Measurements from ENCODE around the gene PSMD13.
"Not testable (repeated sequence)": the region's sequence is repeated elsewhere in the genome, so short reads cannot be mapped to it uniquely, and the experiment has no call there.

Gene PSMD13

DNA sequence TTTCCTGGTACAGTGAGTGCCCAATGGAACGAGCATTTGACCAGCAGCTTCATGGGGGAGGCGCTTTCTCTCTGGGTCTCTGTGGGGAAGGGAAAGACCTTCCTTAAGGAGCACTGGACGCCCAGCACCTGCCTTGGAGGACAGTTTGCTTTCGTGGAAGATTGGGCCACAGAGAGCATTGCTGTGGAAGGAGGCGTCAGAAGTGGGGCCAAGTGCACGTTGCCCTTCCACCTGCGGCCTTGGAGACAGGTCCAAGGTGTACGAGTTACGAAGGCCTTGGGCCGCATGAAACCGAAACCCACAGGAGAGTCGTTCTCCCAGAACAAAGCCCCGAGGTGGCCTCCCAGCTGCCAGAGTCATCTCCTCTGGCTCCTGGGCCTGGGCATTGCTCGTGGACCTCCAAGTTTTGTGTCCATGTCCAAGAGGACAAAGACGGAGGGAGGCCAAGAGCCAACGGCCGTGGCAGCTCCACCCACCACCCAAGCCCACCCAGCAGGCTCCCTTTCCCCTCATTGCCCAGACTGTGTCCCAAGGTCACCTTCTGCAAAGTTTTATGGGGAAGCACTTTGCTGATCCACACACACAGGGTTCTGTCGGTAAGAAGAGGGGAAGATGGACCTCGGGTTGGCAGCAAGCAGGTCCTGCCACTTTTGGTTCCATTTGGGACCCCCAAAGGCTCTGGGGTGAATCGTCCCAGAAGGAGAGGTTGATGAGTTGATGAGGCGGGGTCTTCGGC, 35.6 kb downstream of the PSMD13 start:
- no peak for DNase-seq (ENCODE audit: low read depth in 2 of 2)

DNA sequence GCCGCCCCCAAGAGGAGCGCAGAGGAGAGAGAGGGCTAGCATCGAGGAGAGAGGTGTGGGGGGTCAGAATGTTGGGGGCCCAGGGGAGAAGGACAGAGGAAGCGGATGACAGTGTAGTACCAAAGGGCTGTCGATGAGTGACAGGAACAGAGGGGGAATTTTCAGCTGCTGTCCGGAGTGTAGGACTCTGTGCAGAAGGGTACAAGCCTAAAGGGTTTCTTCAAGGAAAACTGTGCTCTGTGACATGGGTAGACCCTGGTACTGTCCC, 36.1 kb downstream of the PSMD13 start:
- DNase-seq (ENCODE audit: low read depth in 2 of 2), result no peak

DNA sequence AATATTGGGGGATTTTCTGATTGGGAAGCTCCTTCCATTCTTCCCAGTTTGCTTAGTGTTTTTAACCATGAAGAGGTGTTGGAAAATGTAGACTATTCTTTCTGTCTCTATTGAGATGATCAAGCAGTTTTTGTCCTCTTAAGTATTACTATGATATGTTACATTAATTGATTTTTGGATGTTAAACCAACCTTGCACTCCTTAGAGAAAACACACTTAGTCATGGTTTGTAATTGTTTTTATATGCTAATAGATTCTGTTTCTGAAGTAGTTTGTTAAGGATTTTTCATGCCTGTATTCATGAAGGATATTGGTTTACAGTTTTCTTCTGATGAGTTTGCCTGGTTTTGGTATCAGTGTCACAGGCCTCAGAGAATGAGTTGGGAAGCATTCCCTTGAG, 39.4 kb downstream of the PSMD13 start:
- DNase-seq (ENCODE audit: low read depth in 2 of 2), result no peak

DNA sequence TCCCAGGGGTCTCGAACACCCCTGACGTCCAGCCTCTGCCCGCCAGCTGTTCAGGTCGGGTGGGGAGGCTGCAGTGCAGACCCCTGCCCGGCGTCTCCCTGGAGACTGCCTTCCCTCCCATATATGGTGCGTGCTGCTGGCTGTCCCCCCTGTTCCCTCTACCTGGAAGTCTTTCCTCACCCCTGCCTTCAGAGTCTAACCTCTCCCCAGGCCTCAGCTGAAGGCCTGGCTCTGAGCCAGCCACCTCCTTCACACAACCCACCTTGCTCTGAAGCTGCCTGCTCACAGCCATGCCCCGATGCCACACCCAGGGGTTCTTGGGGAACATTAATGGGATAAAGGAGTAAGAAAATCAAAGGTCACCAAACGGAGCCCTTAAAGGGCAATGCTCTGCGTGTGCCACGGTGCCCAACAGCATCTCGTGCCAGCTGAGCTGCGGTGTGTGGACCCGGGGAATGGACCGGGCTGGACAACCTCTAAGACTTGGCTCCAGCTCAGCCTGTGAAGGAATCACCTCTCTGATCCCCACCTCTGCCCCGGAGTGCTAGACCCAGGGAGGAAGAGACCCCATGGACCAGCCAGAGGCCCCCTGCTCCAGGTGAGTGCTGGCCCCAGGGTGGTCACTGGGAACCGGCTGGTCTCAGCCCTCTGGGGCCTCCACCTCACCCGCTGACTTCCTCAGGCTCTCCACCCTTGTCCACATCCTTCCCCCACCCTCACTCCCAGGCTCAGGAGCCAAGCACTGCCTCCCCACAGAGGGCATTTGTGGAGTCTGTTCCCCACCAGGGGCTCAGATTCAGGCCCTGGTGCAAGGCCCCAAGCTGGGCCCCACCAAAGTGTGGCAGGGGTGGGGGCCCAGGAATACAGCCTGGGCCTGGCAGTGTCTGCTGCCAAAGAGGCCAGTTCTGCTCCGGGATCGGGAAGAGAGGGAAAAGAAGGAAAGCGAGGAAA, 41.5 kb downstream of the PSMD13 start, which contains the start of gene NLRP6:
Gene NLRP6, plus strand, starts transcription at position 407 of the 951 bp plus-strand sequence. Its CDS starts 163 bp downstream, at position 570.
- DNase-seq (ENCODE audit: low read depth in 2 of 2), result no peak

DNA sequence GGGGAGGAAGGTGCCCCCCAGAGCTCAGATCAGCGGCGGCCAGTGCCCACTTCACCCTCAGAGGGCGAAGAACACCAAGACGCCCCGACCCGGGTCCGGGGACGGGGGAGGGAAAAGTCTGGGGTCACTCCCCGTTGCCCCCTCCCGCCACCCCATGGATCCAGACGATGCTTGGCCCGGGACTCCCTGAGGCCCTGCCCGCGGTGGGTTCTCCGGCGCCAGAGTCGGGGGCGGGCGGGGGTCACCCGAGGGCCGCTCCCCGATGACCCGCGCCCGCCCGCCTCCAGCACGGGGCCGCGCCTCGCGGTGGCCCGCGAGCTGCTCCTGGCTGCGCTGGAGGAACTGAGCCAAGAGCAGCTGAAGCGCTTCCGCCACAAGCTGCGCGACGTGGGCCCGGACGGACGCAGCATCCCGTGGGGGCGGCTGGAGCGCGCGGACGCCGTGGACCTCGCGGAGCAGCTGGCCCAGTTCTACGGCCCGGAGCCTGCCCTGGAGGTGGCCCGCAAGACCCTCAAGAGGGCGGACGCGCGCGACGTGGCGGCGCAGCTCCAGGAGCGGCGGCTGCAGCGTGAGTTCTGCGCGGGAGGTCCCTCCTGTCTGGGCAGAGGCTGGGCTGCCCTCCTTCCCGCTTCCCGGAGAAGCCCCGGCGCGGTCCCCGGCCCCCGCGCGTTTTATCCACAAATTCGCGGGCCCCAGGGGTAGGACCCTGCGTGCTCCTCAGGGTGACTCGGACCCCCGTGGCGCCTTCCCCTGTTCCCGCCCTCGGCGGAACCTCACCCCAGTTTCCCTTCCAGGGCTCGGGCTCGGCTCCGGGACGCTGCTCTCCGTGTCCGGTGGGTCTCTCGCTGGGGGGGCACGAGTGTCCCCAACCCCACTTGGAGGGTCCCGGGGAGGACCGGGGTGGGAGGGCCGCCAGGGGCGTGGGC, 42.5 kb downstream of the PSMD13 start:
- no peak for DNase-seq (ENCODE audit: low read depth in 2 of 2)

DNA sequence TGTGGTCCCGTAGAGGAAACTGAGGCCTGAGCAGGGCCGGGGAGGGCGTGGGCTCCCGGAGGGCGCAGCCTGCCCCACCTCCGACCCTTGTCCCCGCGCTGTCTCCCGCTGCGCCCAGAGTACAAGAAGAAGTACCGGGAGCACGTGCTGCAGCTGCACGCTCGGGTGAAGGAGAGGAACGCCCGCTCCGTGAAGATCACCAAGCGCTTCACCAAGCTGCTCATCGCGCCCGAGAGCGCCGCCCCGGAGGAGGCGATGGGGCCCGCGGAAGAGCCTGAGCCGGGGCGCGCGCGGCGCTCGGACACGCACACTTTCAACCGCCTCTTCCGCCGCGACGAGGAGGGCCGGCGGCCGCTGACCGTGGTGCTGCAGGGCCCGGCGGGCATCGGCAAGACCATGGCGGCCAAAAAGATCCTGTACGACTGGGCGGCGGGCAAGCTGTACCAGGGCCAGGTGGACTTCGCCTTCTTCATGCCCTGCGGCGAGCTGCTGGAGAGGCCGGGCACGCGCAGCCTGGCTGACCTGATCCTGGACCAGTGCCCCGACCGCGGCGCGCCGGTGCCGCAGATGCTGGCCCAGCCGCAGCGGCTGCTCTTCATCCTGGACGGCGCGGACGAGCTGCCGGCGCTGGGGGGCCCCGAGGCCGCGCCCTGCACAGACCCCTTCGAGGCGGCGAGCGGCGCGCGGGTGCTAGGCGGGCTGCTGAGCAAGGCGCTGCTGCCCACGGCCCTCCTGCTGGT, 43.4 kb downstream of the PSMD13 start:
- no peak for DNase-seq (ENCODE audit: low read depth in 2 of 2)

DNA sequence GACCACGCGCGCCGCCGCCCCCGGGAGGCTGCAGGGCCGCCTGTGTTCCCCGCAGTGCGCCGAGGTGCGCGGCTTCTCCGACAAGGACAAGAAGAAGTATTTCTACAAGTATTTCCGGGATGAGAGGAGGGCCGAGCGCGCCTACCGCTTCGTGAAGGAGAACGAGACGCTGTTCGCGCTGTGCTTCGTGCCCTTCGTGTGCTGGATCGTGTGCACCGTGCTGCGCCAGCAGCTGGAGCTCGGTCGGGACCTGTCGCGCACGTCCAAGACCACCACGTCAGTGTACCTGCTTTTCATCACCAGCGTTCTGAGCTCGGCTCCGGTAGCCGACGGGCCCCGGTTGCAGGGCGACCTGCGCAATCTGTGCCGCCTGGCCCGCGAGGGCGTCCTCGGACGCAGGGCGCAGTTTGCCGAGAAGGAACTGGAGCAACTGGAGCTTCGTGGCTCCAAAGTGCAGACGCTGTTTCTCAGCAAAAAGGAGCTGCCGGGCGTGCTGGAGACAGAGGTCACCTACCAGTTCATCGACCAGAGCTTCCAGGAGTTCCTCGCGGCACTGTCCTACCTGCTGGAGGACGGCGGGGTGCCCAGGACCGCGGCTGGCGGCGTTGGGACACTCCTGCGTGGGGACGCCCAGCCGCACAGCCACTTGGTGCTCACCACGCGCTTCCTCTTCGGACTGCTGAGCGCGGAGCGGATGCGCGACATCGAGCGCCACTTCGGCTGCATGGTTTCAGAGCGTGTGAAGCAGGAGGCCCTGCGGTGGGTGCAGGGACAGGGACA, 44.1 kb downstream of the PSMD13 start:
- no peak for DNase-seq (ENCODE audit: low read depth in 2 of 2)

DNA sequence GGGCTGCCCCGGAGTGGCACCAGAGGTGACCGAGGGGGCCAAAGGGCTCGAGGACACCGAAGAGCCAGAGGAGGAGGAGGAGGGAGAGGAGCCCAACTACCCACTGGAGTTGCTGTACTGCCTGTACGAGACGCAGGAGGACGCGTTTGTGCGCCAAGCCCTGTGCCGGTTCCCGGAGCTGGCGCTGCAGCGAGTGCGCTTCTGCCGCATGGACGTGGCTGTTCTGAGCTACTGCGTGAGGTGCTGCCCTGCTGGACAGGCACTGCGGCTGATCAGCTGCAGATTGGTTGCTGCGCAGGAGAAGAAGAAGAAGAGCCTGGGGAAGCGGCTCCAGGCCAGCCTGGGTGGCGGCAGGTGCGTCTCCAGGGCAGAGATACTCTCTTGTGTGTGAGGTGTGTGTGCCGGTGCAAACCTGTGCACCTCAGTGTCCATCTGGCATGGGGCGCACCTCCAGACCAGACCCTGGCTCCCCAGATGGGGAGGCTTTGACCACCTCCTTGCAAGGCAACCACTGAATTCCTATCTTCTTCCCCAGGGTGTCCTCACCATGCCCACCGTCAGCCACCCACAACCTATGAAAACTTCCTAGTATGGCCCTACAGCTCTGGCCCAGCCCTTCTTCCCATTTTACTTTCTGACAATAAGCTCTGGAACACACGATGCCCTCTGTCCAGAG, 44.8 kb downstream of the PSMD13 start:
- DNase-seq (ENCODE audit: low read depth in 2 of 2), result no peak

DNA sequence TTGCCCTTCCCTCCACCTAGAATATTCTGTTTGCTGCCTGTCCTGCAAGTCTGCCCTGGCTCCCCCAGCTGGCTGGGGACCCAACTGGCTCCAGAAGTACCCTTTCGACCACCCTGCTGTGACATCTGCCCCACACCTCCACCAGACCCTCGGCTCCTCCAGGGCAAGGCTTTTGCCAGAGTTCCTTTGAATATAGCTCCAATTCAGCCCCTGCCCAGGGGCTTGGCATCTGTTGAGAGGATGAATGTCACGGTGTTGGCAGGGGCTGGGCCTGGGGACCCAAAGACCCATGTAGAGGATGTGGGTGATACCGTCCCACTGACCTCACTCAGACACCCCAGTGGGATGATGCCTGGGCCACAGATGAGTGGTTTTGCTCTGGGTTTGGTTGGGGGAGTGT, 45.4 kb downstream of the PSMD13 start:
- DNase-seq (ENCODE audit: low read depth in 2 of 2), result no peak

DNA sequence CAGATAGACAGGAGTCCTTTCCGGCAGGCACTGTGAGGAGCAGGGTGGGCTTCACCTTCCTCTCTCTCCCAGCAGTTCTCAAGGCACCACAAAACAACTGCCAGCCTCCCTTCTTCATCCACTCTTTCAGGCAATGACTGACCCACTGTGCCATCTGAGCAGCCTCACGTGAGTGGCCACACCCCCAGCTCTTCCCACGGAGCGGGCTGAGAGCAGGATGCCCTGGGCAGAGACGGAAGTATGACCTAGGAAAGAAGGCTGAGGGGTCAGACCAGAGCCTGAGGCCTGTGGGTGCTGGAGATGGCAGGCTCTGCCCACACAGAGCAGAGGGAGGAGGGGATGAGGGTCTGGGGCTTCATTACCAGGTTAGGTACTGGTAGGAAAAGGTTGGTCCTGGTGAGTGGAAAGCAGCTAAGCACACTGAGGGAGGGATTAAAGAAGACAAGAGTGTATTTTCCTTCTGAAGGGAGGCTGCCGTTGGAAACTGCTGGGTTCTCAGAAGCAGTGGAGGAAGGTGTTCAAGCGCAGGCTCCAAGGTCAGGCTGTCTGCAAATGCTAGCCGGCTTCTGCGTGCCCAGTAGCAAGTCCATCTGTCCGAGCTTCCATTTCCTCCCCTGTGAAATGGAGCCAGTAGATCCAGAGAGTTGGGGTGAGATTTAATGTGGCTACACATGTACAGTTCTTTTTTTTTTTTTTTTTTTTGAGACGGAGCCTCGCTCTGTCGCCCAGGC, 46.0 kb downstream of the PSMD13 start:
- DNase-seq (ENCODE audit: low read depth in 2 of 2), result no peak

DNA sequence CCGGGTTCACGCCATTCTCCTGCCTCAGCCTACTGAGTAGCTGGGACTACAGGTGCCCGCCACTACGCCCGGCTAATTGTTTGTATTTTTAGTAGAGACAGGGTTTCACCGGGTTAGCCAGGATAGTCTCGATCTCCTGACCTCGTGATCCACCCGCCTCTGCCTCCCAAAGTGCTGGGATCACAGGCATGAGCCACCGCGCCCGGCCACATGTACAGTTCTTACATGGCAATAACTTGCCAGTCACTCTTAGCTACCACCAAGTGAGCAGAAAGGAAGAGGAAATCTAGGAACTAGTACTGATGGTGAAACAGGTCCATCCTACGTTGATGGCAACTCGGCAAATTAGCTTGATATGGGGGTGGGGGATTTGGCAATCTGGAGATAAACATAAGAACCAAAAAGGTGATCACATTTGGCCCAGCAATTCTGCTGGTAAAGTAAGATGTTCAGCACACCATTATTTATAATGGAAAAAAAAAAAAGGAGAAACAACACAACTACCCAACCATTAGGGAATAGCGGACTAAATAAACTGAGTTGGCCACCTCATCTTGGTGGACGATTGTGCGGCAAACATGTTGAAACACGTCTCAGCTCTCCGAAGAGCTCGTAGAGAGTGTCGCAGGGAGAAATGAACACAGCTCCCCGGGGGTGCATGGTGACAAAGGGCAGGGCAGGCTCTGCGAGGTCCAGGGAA, 46.8 kb downstream of the PSMD13 start:
- no peak for DNase-seq (ENCODE audit: low read depth in 2 of 2)

DNA sequence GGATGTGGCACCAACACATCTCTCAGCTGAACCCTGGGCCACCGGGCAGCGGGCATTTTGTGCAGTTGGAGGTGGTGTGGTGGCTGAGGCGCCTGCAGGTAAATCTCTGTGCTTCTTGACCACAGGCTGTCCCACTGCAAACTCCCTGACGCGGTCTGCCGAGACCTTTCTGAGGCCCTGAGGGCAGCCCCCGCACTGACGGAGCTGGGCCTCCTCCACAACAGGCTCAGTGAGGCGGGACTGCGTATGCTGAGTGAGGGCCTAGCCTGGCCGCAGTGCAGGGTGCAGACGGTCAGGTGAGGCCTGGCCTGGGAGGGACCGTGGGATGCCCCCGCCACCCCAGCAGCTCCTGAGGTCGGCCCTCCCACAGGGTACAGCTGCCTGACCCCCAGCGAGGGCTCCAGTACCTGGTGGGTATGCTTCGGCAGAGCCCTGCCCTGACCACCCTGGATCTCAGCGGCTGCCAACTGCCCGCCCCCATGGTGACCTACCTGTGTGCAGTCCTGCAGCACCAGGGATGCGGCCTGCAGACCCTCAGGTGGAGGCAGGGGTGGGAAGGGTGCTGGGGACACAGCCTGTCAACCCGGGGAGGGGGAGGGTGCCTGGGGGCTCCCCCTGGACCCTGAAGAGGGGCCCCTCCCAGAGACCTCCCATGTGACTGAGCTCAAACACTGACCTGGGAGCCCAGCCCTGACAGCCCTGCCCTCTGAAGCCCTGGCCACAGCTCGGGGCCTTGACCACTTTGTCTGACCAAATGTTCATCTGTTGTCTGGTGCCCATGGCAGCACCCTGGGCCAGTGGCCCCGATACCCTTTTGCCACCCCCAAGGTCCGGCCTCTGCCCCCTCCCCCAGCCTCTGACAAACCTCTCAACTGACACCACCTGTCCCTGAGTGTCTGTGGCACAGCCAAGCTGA, 47.6 kb downstream of the PSMD13 start:
- no peak for DNase-seq (ENCODE audit: low read depth in 2 of 2)

DNA sequence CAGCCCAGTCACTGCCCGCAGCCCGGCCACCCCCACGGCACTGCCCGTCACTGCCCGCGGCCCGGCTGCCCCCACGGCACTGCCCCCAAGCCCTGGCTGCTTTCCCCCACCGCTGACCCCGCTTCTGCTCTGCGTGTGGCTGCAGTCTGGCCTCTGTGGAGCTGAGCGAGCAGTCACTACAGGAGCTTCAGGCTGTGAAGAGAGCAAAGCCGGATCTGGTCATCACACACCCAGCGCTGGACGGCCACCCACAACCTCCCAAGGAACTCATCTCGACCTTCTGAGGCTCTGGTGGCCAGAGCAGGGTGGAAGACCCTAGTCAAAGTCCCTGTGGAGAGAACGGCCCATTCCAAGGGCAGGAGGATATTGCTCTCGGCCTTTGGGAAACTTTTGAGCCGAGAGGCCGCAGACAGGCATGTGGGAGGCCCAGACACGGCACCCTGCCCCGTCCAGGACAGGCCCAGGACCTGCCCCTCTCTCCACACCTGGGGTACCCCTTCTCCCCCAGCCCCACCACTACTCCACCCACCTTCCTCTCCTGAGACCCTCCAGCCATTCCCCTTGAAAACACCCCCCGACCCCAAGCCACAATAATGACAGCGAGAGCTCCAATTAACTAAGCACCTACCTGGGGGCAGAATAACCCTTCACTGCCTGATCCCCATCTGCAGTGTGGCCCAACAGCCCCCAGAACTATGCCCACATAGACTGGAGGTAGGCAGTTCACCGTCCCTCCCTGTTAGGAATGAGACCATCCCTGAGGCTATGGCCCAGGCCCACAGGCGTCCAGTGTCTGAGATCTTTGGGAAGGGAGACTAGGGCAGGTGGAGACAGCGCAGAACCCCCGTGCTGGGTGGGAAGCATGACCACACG, 48.5 kb downstream of the PSMD13 start:
- DNase-seq (ENCODE audit: low read depth in 2 of 2), result no peak

DNA sequence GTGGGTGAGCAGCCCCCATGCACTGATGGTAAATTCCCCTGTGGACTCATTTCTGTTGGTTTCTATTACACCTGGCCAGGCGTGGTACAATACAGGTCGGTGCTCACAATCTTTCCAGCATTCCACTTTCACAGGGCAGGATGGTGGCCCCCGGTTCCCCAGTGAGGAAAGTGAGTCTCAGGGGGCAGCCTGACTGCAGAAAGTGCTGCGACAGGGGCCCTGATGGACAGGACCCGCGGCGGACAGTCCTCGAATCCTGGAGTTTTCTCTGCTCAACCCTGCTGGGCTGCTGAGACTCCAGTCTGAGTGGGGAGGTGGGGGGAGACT, 49.1 kb downstream of the PSMD13 start:
- no peak for DNase-seq (ENCODE audit: low read depth in 2 of 2)

DNA sequence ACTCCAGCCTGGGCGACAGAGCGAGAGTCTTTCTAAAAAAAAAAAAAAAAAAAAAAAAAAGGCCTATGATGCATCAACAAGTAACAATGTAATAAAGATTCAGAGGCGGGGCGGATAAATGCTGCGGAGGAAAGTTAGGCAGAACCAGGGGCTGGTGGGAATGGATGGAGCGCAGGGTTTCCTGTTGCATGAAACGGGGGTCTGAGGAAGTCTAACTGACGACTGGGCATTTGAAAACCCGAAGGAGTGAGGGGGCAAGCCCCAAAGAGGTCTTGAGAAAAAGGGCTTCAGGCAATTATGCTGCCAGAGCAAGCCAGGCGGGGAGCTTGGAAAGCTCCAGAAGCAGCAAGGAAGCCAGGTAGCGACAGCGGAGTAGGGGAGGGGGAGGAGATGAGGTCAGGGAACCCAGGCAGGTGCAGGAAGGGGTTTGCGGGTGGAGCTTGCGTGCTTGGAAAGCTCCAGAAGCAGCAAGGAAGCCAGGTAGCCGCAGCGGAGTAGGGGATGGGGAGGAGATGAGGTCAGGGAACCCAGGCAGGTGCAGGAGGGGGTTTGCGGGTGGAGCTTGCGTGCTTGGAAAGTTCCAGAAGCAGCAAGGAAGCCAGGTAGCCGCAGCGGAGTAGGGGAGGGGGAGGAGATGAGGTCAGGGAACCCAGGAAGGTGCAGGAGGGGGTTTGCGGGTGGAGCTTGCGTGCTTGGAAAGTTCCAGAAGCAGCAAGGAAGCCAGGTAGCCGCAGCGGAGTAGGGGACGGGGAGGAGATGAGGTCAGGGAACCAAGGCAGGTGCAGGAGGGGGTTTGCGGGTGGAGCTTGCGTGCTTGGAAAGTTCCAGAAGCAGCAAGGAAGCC, 50.4 kb downstream of the PSMD13 start:
- not testable (repeated sequence) for DNase-seq (ENCODE audit: low read depth in 2 of 2)

All from stimulated activated CD8-positive, alpha-beta memory T cell treated with anti-CD3 and anti-CD28 coated beads, Interleukin-15, amount 100 ng/mL, for 48 hours (primary cell).